Smooth muscle cell (in vitro differentiated cells): ENCODE data around the gene KDM6A. TPM values are rescaled to one million over a fixed set of nuclear protein-coding genes. Genes with fewer than 3 reads are reported as not detected.

Source experiments
- DNase-seq: peaks from one replicate; lab custom pipeline; 2025; ENCODE audit not compliant: unreplicated experiment; lab: John Stamatoyannopoulos, UW
- H2AFZ ChIP-seq: fragments of 200-600 bp; sonication (generic); 2 replicates; pipeline ENCODE4 v1.6.0; 2016; ENCODE audit warnings: antibody characterized with exemption, low read depth, mild to moderate bottlenecking
- H3F3A ChIP-seq: fragments of 200-600 bp; sonication (generic); 2 replicates; pipeline ENCODE4 v1.6.0; 2017; ENCODE audit warnings: antibody characterized with exemption, low read depth
- H3K27ac ChIP-seq: fragments of 200-600 bp; sonication (generic); 2 replicates; pipeline ENCODE4 v1.5.1; 2016; ENCODE audit warnings: low read depth, mild to moderate bottlenecking
- H3K27me3 ChIP-seq: fragments of 200-600 bp; sonication (generic); 2 replicates; pipeline ENCODE4 v1.6.1; 2016; ENCODE audit warnings: low read depth, mild to moderate bottlenecking
- H3K36me3 ChIP-seq: fragments of 200-600 bp; sonication (generic); 2 replicates; pipeline ENCODE4 v1.5.1; 2016; ENCODE audit warnings: low read depth
- H3K4me1 ChIP-seq: fragments of 200-600 bp; sonication (generic); 2 replicates; pipeline ENCODE4 v1.5.1; 2016; ENCODE audit warnings: low read depth
- H3K4me2 ChIP-seq: fragments of 200-600 bp; sonication (generic); 2 replicates; pipeline ENCODE4 v1.6.0; 2016; ENCODE audit warnings: mild to moderate bottlenecking
- H3K4me3 ChIP-seq: fragments of 200-600 bp; sonication (generic); 2 replicates; pipeline ENCODE4 v1.5.1; 2016; ENCODE audit warnings: mild to moderate bottlenecking
- H3K79me2 ChIP-seq: fragments of 200-600 bp; sonication (generic); 2 replicates; pipeline ENCODE4 v1.6.0; 2016; ENCODE audit warnings: low read depth, mild to moderate bottlenecking
- H3K9ac ChIP-seq: fragments of 200-600 bp; sonication (generic); 2 replicates; pipeline ENCODE4 v1.6.0; 2016; ENCODE audit warnings: low read depth
- H3K9me3 ChIP-seq: fragments of 200-600 bp; sonication (generic); replicated peaks from 2 replicates; pipeline ENCODE4 v1.5.1; 2016; ENCODE audit warnings: low read depth
- H4K20me1 ChIP-seq: fragments of 200-600 bp; sonication (generic); 2 replicates; pipeline ENCODE4 v1.6.0; 2016; ENCODE audit warnings: low read depth
- WGBS: methylation state at CpG from one replicate; pipeline ENCODE4 v1.1.7; 2016; ENCODE audit warnings: low lambda C conversion rate; 5-methylcytosine and 5-hydroxymethylcytosine counted together
- polyA plus RNA-seq: library from polyadenylated mRNA; unstranded; fragments of >200 nt; fragmentation: Nextera tagmentation; extraction: Ambion mirVana; gene quantifications from 2 replicates; pipeline ENCODE4 v1.2.1, GENCODE V29; 2016
- total RNA-seq: library from RNA; depleted of rRNA; stranded (reverse); fragments of >200 nt; gene quantifications from 2 replicates; pipeline ENCODE4 v1.2.3, GENCODE V29; 2014
- TF ChIP-seq, protein P1 (sequence below): fragments of 200-600 bp; sonication (generic); IDR thresholded peaks from 2 replicates; pipeline ENCODE4 v1.5.1; 2017; ENCODE audit warnings: borderline replicate concordance, mild to moderate bottlenecking, antibody characterized with exemption; ENCODE audit not compliant: insufficient read depth, poor library complexity, severe bottlenecking

The KDM6A gene
- total and polyA plus RNA-seq, 2 experiments from 2014 or later = 9.6 to 28.1 TPM

DNA sequence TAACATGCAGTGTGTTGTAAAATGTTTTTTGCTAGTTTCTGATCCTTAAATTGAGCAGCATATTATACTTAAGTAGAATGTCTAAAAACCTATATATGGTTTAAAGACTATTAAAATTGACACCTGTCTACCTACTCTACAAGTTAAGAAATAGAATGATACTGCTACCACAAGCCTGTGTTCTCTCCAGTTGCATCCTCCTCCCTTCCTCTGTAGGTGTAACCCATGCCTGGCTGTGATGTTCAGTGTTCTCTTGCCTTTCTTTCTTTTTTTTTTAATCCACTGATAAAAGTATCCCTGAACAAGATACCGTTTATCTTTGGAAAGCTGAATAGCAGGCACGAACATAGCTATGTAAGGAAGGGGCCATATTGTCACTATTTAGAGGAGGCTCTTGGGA, 99.1 kb downstream of the KDM6A start:
- TF ChIP-seq, protein P1, sequence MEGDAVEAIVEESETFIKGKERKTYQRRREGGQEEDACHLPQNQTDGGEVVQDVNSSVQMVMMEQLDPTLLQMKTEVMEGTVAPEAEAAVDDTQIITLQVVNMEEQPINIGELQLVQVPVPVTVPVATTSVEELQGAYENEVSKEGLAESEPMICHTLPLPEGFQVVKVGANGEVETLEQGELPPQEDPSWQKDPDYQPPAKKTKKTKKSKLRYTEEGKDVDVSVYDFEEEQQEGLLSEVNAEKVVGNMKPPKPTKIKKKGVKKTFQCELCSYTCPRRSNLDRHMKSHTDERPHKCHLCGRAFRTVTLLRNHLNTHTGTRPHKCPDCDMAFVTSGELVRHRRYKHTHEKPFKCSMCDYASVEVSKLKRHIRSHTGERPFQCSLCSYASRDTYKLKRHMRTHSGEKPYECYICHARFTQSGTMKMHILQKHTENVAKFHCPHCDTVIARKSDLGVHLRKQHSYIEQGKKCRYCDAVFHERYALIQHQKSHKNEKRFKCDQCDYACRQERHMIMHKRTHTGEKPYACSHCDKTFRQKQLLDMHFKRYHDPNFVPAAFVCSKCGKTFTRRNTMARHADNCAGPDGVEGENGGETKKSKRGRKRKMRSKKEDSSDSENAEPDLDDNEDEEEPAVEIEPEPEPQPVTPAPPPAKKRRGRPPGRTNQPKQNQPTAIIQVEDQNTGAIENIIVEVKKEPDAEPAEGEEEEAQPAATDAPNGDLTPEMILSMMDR = no peak
- peak overlapping the region; percentile 0 for H3K27ac ChIP-seq
- no peak for DNase-seq
- no peak overlapping the region for H2AFZ ChIP-seq
- no peaks in the 10 kb centered on the region for H3K27me3 ChIP-seq
- peaks cover 7% of the 10 kb centered on the region for H3K9me3 ChIP-seq
- H3K4me3 ChIP-seq = no peak overlapping the region
- no peaks in the 10 kb centered on the region for H3F3A ChIP-seq
- H3K4me2 ChIP-seq = peak overlapping the region; percentile 43
- H4K20me1 ChIP-seq = peaks cover 6% of the 10 kb centered on the region
- WGBS = 49% methylated on average over 2 of the region's 2 CpGs
- no peak overlapping the region for H3K9ac ChIP-seq
- peaks cover 76% of the 10 kb centered on the region for H3K79me2 ChIP-seq
- peaks cover 18% of the 10 kb centered on the region for H3K4me1 ChIP-seq
- peaks cover 4% of the 10 kb centered on the region for H3K36me3 ChIP-seq

DNA sequence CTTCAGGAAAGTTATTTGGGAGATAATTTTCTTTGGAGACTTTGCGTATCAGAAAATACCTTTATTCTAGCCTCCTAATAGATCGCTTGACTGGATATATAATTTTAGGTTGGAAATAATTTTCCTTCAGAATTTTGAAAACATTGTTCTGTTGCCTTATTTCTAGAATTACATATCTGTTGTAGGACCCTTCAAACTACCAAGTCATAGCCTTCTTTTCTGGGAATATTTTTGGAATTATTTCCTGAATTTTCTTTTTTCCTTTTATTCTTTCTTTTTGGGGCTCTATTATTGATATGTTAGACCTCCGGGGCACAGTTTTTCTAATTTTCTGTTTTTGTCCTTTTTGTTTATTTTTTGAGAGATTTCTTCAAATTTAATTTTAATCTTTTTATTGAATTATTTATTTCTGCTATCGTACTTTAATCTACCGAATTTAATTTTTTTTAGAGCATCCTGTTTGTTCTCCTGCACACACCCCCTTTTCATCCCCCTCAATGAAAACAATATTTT, 100.5 kb downstream of the KDM6A start:
- H3K9ac ChIP-seq = no peak overlapping the region
- H3K4me3 ChIP-seq = no peak overlapping the region
- peaks cover 4% of the 10 kb centered on the region for H3K36me3 ChIP-seq
- no peaks in the 10 kb centered on the region for H3K27me3 ChIP-seq
- peaks cover 7% of the 10 kb centered on the region for H3K9me3 ChIP-seq
- 84% methylated on average over 5 of the region's 5 CpGs for WGBS
- peaks cover 6% of the 10 kb centered on the region for H4K20me1 ChIP-seq
- H2AFZ ChIP-seq = no peak overlapping the region
- no peaks in the 10 kb centered on the region for H3F3A ChIP-seq
- no peak for DNase-seq
- H3K27ac ChIP-seq = peak overlapping the region; percentile 83
- TF ChIP-seq, protein P1 = no peak
- peaks cover 15% of the 10 kb centered on the region for H3K4me1 ChIP-seq
- H3K4me2 ChIP-seq = peak overlapping the region; percentile 29
- peaks cover 76% of the 10 kb centered on the region for H3K79me2 ChIP-seq

DNA sequence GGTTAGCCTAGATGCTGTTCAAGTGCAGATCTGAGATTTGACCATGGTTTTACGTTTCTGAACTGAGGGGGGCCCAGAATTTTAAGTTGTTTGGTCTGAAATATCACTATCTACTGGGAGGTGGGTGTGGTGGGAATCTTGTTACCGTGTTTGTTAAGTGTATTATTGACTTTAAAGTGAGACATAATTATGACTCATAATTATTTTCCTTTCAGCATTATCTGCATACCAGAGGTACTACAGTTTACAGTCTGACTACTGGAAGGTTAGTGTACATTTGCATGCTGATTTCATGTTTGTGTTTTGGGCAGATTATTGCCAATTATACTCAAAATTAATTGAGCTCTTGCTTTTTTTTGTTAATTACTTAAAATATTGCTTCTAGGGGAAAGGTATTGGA, 101.5 kb downstream of the KDM6A start:
- H3K36me3 ChIP-seq = peaks cover 4% of the 10 kb centered on the region
- peak overlapping the region; percentile 83 for H3K27ac ChIP-seq
- peaks cover 6% of the 10 kb centered on the region for H4K20me1 ChIP-seq
- no peaks in the 10 kb centered on the region for H3K27me3 ChIP-seq
- H3F3A ChIP-seq = no peaks in the 10 kb centered on the region
- H2AFZ ChIP-seq = no peak overlapping the region
- TF ChIP-seq, protein P1 = no peak
- peak overlapping the region; percentile 71 for H3K4me2 ChIP-seq
- H3K4me1 ChIP-seq = peaks cover 15% of the 10 kb centered on the region
- H3K79me2 ChIP-seq = peaks cover 77% of the 10 kb centered on the region
- peaks cover 7% of the 10 kb centered on the region for H3K9me3 ChIP-seq
- DNase-seq = no peak
- WGBS = 8% methylated on average over 2 of the region's 2 CpGs
- peak overlapping the region; percentile 70 for H3K9ac ChIP-seq
- H3K4me3 ChIP-seq = no peak overlapping the region

DNA sequence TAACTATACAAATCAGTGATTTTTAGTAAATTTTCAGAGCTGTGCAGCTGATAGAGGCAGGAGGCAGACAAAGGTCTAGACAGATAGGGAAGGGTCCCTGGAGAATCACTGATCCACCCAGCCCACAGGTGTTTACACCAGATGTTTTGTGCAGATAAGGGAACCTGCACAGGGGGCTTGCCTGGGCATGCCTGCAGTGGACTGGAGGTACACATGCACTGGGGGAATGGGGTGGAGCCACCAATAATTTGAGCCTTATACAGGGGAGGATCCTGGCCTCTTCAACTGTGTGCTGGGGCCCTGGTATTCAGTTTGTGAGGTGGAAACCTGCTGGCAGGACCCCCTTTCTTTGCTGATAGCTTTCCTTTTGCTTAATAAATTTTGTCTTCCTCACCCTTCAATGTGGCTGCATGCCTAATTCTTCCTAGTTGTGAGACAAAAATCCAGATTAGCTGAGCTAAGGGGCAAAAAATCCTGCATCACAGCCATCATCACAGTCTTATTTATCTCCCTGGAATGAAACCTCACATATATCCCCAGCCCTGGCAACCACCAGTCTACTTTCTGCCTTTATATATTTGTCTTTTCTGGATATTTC, 102.8 kb downstream of the KDM6A start:
- H3K4me2 ChIP-seq = peak overlapping the region; percentile 71
- peaks cover 15% of the 10 kb centered on the region for H3K4me1 ChIP-seq
- TF ChIP-seq, protein P1 = no peak
- H3K9me3 ChIP-seq = peaks cover 7% of the 10 kb centered on the region
- H3F3A ChIP-seq = no peaks in the 10 kb centered on the region
- H4K20me1 ChIP-seq = peaks cover 4% of the 10 kb centered on the region
- no peaks in the 10 kb centered on the region for H3K27me3 ChIP-seq
- peak overlapping the region; percentile 70 for H3K9ac ChIP-seq
- no peak overlapping the region for H3K4me3 ChIP-seq
- H2AFZ ChIP-seq = no peak overlapping the region
- DNase-seq = no peak
- H3K27ac ChIP-seq = peak overlapping the region; percentile 83
- peaks cover 76% of the 10 kb centered on the region for H3K79me2 ChIP-seq
- H3K36me3 ChIP-seq = peaks cover 4% of the 10 kb centered on the region
